Erythroblast (primary cell): ENCODE measurements around the gene TRPM3.

Experiments used
- DNase-seq, 2 experiments: peaks; one replicate each; lab custom pipeline; 2025; lab: John Stamatoyannopoulos, UW
- GATA1 ChIP-seq: IDR thresholded peaks from 2 replicates; pipeline ENCODE4 v1.6.1; 2011; ENCODE audit warnings: low read depth, mild to moderate bottlenecking, control low read depth, low read length, moderate library complexity
- POLR2A ChIP-seq: IDR thresholded peaks from 2 replicates; pipeline ENCODE4 v1.6.1; 2011; ENCODE audit warnings: mild to moderate bottlenecking, low read length

The TRPM3 gene

GRCh38 chr9:71076096-71076495 lies 45.3 kb downstream of the TRPM3 start:
- TF ChIP-seq GATA1 (no peak), POLR2A (no peak)
- no peak for DNase-seq

GRCh38 chr9:71073494-71073893 lies 47.9 kb downstream of the TRPM3 start:
- DNase-seq: no peak
- TF ChIP-seq GATA1 (no peak), POLR2A (no peak)

GRCh38 chr9:71072587-71072986 lies 48.8 kb downstream of the TRPM3 start:
- TF ChIP-seq GATA1 (no peak), POLR2A (no peak)
- DNase-seq: no peak

- TF ChIP-seq GATA1 (no peak), POLR2A (no peak)
- DNase-seq: no peak
These were observed 49.8 kb downstream of the TRPM3 start for GRCh38 chr9:71071633-71072032.

- no peak for DNase-seq
- TF ChIP-seq POLR2A (no peak), GATA1 (no peak)
These were observed 62.8 kb downstream of the TRPM3 start for GRCh38 chr9:71058660-71059059.

- TF ChIP-seq POLR2A: no peak
- no peak for TF ChIP-seq GATA1
- no peak for DNase-seq
These were observed 69.1 kb downstream of the TRPM3 start for GRCh38 chr9:71052287-71052686.

- no peak for DNase-seq
- TF ChIP-seq POLR2A (no peak), GATA1 (no peak)
These were observed 73.1 kb downstream of the TRPM3 start for GRCh38 chr9:71048280-71048679.

GRCh38 chr9:71042448-71042990 lies 78.9 kb downstream of the TRPM3 start:
- no peak for DNase-seq
- no peak for TF ChIP-seq GATA1
- no peak for TF ChIP-seq POLR2A

GRCh38 chr9:71037521-71037920 lies 83.9 kb downstream of the TRPM3 start:
- DNase-seq: no peak
- TF ChIP-seq POLR2A (no peak), GATA1 (no peak)

- TF ChIP-seq GATA1 (no peak), POLR2A (no peak)
These were observed 84.9 kb downstream of the TRPM3 start for GRCh38 chr9:71036501-71036900.

GRCh38 chr9:71032779-71033178 lies 88.6 kb downstream of the TRPM3 start:
- DNase-seq: no peak
- TF ChIP-seq GATA1: no peak
- TF ChIP-seq POLR2A: no peak

More at GRCh38 chr9:71036501-71036900, 84.9 kb downstream of the TRPM3 start:
- no peak for DNase-seq

- TF ChIP-seq POLR2A: no peak
- TF ChIP-seq GATA1: no peak
- DNase-seq: no peak
These were observed 95.7 kb downstream of the TRPM3 start for GRCh38 chr9:71025728-71026127.

- DNase-seq: no peak
- TF ChIP-seq GATA1 (no peak), POLR2A (no peak)
These were observed 96.2 kb downstream of the TRPM3 start for GRCh38 chr9:71025201-71025600.

GRCh38 chr9:71010258-71010657 lies 111.2 kb downstream of the TRPM3 start:
- no peak for DNase-seq
- no peak for TF ChIP-seq GATA1
- TF ChIP-seq POLR2A: no peak

GRCh38 chr9:71005456-71005855 lies 116.0 kb downstream of the TRPM3 start:
- DNase-seq: no peak
- TF ChIP-seq POLR2A: no peak
- no peak for TF ChIP-seq GATA1

- DNase-seq: no peak
- no peak for TF ChIP-seq POLR2A
These were observed 117.2 kb downstream of the TRPM3 start for GRCh38 chr9:71004196-71004595.
